Epithelial cell of proximal tubule (primary cell): ENCODE measurements around the gene YIPF4. TPM values are rescaled to one million over a fixed set of nuclear protein-coding genes. Genes with fewer than 3 reads are reported as not detected.
A peak's percentile ranks its signal among the peaks of the same experiment; 100 is the strongest.
"Not testable (repeated sequence)": the region's sequence is repeated elsewhere in the genome, so short reads cannot be mapped to it uniquely, and the experiment has no call there.

Experiments used
- DNase-seq: peaks from one replicate; pipeline ENCODE4 v3.0.0-alpha.2; 2011; ENCODE audit warnings: low read depth
- H3K4me3 ChIP-seq: 2 replicates; pipeline ENCODE4 v1.5.1; 2011; ENCODE audit warnings: low read depth, mild to moderate bottlenecking, low read length
- total RNA-seq: library from RNA; depleted of rRNA; stranded (reverse); fragments of >200 nt; gene quantifications from 2 replicates; pipeline ENCODE4 v1.2.3, GENCODE V29; 2015
- TF ChIP-seq, protein P1 (sequence below): conservative IDR thresholded peaks from 2 replicates; pipeline ENCODE4 v1.5.1; 2012; ENCODE audit warnings: low read depth, mild to moderate bottlenecking, low read length

The YIPF4 gene
- total RNA-seq, 1 donor from 2014 or later: 17.0 TPM

GRCh38 chr2:32357318-32358110 is 79.8 kb downstream of the YIPF4 start:
- TF ChIP-seq, protein P1, sequence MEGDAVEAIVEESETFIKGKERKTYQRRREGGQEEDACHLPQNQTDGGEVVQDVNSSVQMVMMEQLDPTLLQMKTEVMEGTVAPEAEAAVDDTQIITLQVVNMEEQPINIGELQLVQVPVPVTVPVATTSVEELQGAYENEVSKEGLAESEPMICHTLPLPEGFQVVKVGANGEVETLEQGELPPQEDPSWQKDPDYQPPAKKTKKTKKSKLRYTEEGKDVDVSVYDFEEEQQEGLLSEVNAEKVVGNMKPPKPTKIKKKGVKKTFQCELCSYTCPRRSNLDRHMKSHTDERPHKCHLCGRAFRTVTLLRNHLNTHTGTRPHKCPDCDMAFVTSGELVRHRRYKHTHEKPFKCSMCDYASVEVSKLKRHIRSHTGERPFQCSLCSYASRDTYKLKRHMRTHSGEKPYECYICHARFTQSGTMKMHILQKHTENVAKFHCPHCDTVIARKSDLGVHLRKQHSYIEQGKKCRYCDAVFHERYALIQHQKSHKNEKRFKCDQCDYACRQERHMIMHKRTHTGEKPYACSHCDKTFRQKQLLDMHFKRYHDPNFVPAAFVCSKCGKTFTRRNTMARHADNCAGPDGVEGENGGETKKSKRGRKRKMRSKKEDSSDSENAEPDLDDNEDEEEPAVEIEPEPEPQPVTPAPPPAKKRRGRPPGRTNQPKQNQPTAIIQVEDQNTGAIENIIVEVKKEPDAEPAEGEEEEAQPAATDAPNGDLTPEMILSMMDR: no peak
- DNase-seq: no peak

DNA sequence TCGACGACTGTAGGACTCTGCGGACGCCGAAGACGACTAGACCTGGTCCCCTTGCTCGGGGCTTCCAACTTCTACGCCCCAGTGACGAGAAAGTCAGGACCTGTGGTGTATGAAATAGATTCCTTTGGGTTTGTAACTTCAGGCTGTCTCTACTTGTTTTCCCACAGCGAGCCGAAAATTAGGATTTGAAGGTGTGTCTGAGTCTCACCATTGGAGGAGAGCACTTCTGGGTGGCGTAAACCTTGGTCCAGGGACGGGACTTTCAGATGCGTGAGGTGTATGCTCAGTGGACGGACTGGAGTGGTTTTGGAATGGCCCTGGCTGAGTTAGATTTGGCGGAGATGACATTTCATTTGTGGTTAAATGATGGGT is 80.4 kb downstream of the YIPF4 start:
- H3K4me3 ChIP-seq: peak overlapping the region; percentile 86
- TF ChIP-seq, protein P1: no peak
- no peak for DNase-seq

More at GRCh38 chr2:32357318-32358110, 79.8 kb downstream of the YIPF4 start:
- peak overlapping the region; percentile 86 for H3K4me3 ChIP-seq

- TF ChIP-seq, protein P1: no peak
- DNase-seq: no peak
- H3K4me3 ChIP-seq: peak overlapping the region; percentile 26
Observed at GRCh38 chr2:32360416-32360815, 82.7 kb downstream of the YIPF4 start.

GRCh38 chr2:32362997-32363396 is 85.3 kb downstream of the YIPF4 start:
- H3K4me3 ChIP-seq, DNase-seq: not testable (repeated sequence)

DNA sequence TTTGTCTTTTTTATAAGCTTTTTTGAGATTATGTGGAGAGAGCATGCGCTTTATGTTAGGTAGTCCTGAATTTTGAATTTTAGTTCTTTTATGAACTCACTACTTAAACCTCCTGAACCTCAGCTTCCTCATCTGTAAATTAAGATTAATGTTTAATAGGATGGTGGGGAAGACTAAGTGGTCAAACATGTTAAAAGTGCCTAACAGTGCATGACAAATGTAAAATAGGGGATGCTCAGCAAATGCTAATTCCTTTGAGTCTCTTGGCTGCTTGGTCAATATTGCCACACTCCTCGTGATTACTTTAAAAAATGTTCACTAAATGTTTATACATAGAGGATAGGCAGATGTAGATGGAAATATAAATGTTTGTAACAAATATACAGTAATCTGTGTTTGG is 85.9 kb downstream of the YIPF4 start:
- TF ChIP-seq, protein P1: no peak
- peak; percentile 82 for DNase-seq
- H3K4me3 ChIP-seq: no peak overlapping the region

DNA sequence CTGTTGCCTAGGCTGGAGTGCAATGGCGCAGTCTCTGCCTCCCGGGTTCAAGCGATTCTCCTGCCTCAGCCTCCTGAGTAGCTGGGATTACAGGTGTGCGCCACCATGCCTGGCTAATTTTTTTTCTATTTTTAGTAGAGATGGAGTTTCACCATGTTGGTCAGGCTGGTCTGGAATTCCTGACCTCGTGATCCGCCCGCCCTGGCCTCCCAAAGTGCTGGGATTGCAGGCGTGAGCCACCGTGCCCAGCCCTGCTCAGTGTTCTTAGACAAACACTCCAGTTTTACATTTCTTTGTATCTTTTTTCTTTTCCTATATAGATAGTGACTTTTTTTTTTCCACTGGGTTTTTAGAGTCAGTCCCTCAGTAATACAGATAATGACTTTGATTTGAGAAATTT is 86.6 kb downstream of the YIPF4 start:
- H3K4me3 ChIP-seq, DNase-seq: not testable (repeated sequence)

DNA sequence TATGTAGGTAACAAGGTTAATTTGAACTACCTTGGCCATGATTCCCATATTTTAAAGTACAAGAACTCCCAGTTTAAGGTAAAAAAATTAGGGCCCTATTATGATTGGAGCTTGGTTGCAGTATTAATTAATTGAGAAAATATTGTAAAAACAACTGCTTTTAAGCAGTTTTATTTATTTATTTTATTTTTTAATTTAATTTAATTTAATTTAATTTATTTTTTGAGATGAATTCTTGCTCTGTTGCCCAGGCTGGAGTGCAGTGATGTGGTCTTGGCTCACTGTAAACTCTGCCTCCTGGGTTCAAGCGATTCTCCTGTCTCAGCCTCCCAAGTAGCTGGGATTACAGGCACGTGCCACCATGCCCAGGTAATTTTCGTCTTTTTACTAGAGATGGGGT is 88.0 kb downstream of the YIPF4 start:
- not testable (repeated sequence) for DNase-seq, H3K4me3 ChIP-seq

Other genes with a start within 250 kb of the YIPF4 start
- gene DPY30, start 238.1 kb upstream of the YIPF4 start, total RNA-seq: 89.0 and 100 TPM in 2 replicates
- 14.7 TPM in 2 replicates for gene SPAST, start 214.3 kb upstream of the YIPF4 start, total RNA-seq
- 15.9 and 18.1 TPM in 2 replicates for gene SLC30A6, start 112.0 kb upstream of the YIPF4 start, total RNA-seq
- gene NLRC4, start 13.0 kb upstream of the YIPF4 start, total RNA-seq: not detected in 2 replicates
- gene BIRC6, start 79.1 kb downstream of the YIPF4 start, total RNA-seq: 37.5 and 53.6 TPM in 2 replicates